RWPE2 (cell line): ENCODE results near the gene NLK.
"Not testable (repeated sequence)": the region's sequence is repeated elsewhere in the genome, so short reads cannot be mapped to it uniquely, and the experiment has no call there.

Experiments used
- ATAC-seq: fragments of 200-7000 bp; cut with Tn5 transposase; 3 replicates; pipeline ENCODE4 v1.9.1; 2021; ENCODE audit warnings: low read depth
- DNase-seq: peaks from one replicate; pipeline ENCODE4 v3.0.0-alpha.2; 2020; ENCODE audit warnings: low spot score
- H3K27ac ChIP-seq: fragments of 450-650 bp; 2 replicates; pipeline ENCODE4 v1.5.1; 2017; ENCODE audit warnings: mild to moderate bottlenecking; ENCODE audit not compliant: poor library complexity, severe bottlenecking
- H3K27me3 ChIP-seq: fragments of 250-450 bp; sonication (Bioruptor Pico); 2 replicates; pipeline ENCODE4 v1.5.1; 2021; ENCODE audit warnings: mild to moderate bottlenecking, moderate library complexity; ENCODE audit not compliant: insufficient read depth, poor library complexity, severe bottlenecking
- H3K36me3 ChIP-seq: fragments of 250-450 bp; sonication (Bioruptor Pico); 2 replicates; pipeline ENCODE4 v1.5.1; 2020; ENCODE audit warnings: low read depth, mild to moderate bottlenecking, moderate library complexity
- H3K4me1 ChIP-seq: fragments of 250-450 bp; sonication (Bioruptor Pico); 2 replicates; pipeline ENCODE4 v1.5.1; 2021; ENCODE audit warnings: mild to moderate bottlenecking, moderate library complexity; ENCODE audit not compliant: insufficient read depth, poor library complexity, severe bottlenecking
- H3K4me3 ChIP-seq: fragments of 250-450 bp; sonication (Bioruptor Pico); 2 replicates; pipeline ENCODE4 v1.5.1; 2021; ENCODE audit warnings: mild to moderate bottlenecking, moderate library complexity; ENCODE audit not compliant: severe bottlenecking
- H3K9me3 ChIP-seq: fragments of 250-450 bp; sonication (Bioruptor Pico); 2 replicates; pipeline ENCODE4 v1.5.1; 2021; ENCODE audit warnings: mild to moderate bottlenecking, moderate library complexity; ENCODE audit not compliant: severe bottlenecking
- CTCF ChIP-seq: fragments of 450-650 bp; IDR thresholded peaks from one replicate; pipeline ENCODE4 v1.5.1; 2017; ENCODE audit warnings: mild to moderate bottlenecking, moderate library complexity; ENCODE audit not compliant: poor library complexity, severe bottlenecking

NLK gene

GRCh38 chr17:28204244-28204643 lies 161.8 kb downstream of the NLK start:
- H3K27me3 ChIP-seq, result no peaks in the 10 kb centered on the region
- H3K4me3 ChIP-seq, result no peak overlapping the region
- no peak overlapping the region for H3K27ac ChIP-seq
- TF ChIP-seq CTCF, result no peak
- H3K36me3 ChIP-seq, result no peaks in the 10 kb centered on the region
- ATAC-seq, result no peak; the same call in 2 of the 3 replicates
- DNase-seq, result no peak
- no peaks in the 10 kb centered on the region for H3K9me3 ChIP-seq
- H3K4me1 ChIP-seq, result no peaks in the 10 kb centered on the region

- ATAC-seq (peak; percentile 74), DNase-seq (no peak)
- Histone ChIP-seq H3K4me3 (no peak overlapping the region), H3K4me1 (no peaks in the 10 kb centered on the region), H3K27ac (no peak overlapping the region), H3K27me3 (no peaks in the 10 kb centered on the region), H3K9me3 (no peaks in the 10 kb centered on the region), H3K36me3 (no peaks in the 10 kb centered on the region)
- TF ChIP-seq CTCF, result no peak
Observed at GRCh38 chr17:28204751-28205150, 162.3 kb downstream of the NLK start.

- DNase-seq, result no peak
- Histone ChIP-seq H3K27me3 (no peaks in the 10 kb centered on the region), H3K4me1 (no peaks in the 10 kb centered on the region), H3K4me3 (no peak overlapping the region), H3K9me3 (peaks cover 3% of the 10 kb centered on the region), H3K36me3 (no peaks in the 10 kb centered on the region), H3K27ac (no peak overlapping the region)
- ATAC-seq, result no peak
- no peak for TF ChIP-seq CTCF
Observed at GRCh38 chr17:28206292-28206691, 163.8 kb downstream of the NLK start.

GRCh38 chr17:28211811-28212210 lies 169.3 kb downstream of the NLK start:
- no peak for TF ChIP-seq CTCF
- no peak overlapping the region for H3K27ac ChIP-seq
- peaks cover 3% of the 10 kb centered on the region for H3K9me3 ChIP-seq
- no peaks in the 10 kb centered on the region for H3K36me3 ChIP-seq
- ATAC-seq, result no peak
- H3K4me1 ChIP-seq, result no peaks in the 10 kb centered on the region
- DNase-seq, result no peak
- H3K4me3 ChIP-seq, result no peak overlapping the region
- no peaks in the 10 kb centered on the region for H3K27me3 ChIP-seq

- not testable (repeated sequence) for ATAC-seq, H3K27ac ChIP-seq, H3K36me3 ChIP-seq, H3K4me3 ChIP-seq, DNase-seq, H3K9me3 ChIP-seq, H3K27me3 ChIP-seq, H3K4me1 ChIP-seq
Observed at GRCh38 chr17:28213578-28213977, 171.1 kb downstream of the NLK start.

- TF ChIP-seq CTCF, result no peak
- no peak for ATAC-seq
Observed at GRCh38 chr17:28216052-28216451, 173.6 kb downstream of the NLK start.

More at GRCh38 chr17:28216052-28216451, 173.6 kb downstream of the NLK start:
- no peaks in the 10 kb centered on the region for H3K27me3 ChIP-seq
- H3K4me3 ChIP-seq, result no peak overlapping the region
- no peaks in the 10 kb centered on the region for H3K36me3 ChIP-seq
- DNase-seq, result no peak
- peaks cover 4% of the 10 kb centered on the region for H3K4me1 ChIP-seq
- H3K27ac ChIP-seq, result no peak overlapping the region
- H3K9me3 ChIP-seq, result peaks cover 2% of the 10 kb centered on the region
